GM12892 (cell line): ENCODE results near the gene ZBTB7C.

Experiments
- POLR2AphosphoS5 ChIP-seq: IDR thresholded peaks from 2 replicates; pipeline ENCODE4 v1.6.1; 2011; ENCODE audit warnings: low read depth, low read length, control low read depth
- TAF1 ChIP-seq: IDR thresholded peaks from 2 replicates; pipeline ENCODE4 v1.6.1; 2011; ENCODE audit warnings: low read depth, mild to moderate bottlenecking, control low read depth, low read length, borderline replicate concordance

GRCh38 chr18:48161911-48162698, 247.1 kb downstream of the ZBTB7C start:
- no peak for TF ChIP-seq TAF1
- no peak for TF ChIP-seq POLR2AphosphoS5
